Fibroblast of skin of left quadriceps (primary cell): ENCODE results near the gene KRTAP5-4.
"Not testable (repeated sequence)": the region's sequence is repeated elsewhere in the genome, so short reads cannot be mapped to it uniquely, and the experiment has no call there.

ENCODE experiments used
- DNase-seq, 2 experiments: peaks; one replicate each; pipeline ENCODE4 v3.0.0-alpha.2; 2013; ENCODE audit warnings: low read depth in 2 of 2

The KRTAP5-4 gene

GRCh38 chr11:1637628-1638027 is 15.7 kb upstream of the KRTAP5-4 start:
- no peak for DNase-seq

GRCh38 chr11:1636291-1636950 is 14.5 kb upstream of the KRTAP5-4 start:
- no peak for DNase-seq

GRCh38 chr11:1633864-1634263 is 11.9 kb upstream of the KRTAP5-4 start:
- no peak for DNase-seq

GRCh38 chr11:1632053-1632714 is 10.2 kb upstream of the KRTAP5-4 start:
- no peak for DNase-seq

- DNase-seq, result no peak
Measured at GRCh38 chr11:1631066-1631568, 9.2 kb upstream of the KRTAP5-4 start.

- no peak for DNase-seq
Measured at GRCh38 chr11:1630271-1630670, 8.3 kb upstream of the KRTAP5-4 start.

- no peak for DNase-seq
Measured at GRCh38 chr11:1629326-1630185, 7.6 kb upstream of the KRTAP5-4 start, which contains the start of gene KRTAP5-5. TSS of gene KRTAP5-5 (plus strand) at chr11:1629775. CDS start at chr11:1629841, 66 bp downstream.

- no peak for DNase-seq
Measured at GRCh38 chr11:1628506-1629325, 6.8 kb upstream of the KRTAP5-4 start.

GRCh38 chr11:1625541-1625940 is 3.6 kb upstream of the KRTAP5-4 start:
- DNase-seq, result no peak

GRCh38 chr11:1624621-1625020 is 2.7 kb upstream of the KRTAP5-4 start:
- no peak for DNase-seq

- no peak for DNase-seq
Measured at GRCh38 chr11:1623716-1624115, 1.8 kb upstream of the KRTAP5-4 start.

GRCh38 chr11:1619449-1619848 is 2.5 kb downstream of the KRTAP5-4 start:
- DNase-seq, result no peak

GRCh38 chr11:1618231-1618630 is 3.7 kb downstream of the KRTAP5-4 start:
- DNase-seq, result peak in 1 of 2 experiments; percentile 4

- no peak for DNase-seq
Measured at GRCh38 chr11:1608363-1608762, 13.6 kb downstream of the KRTAP5-4 start, which contains the start of gene KRTAP5-3. TSS of gene KRTAP5-3 (minus strand) at chr11:1608463. CDS start at chr11:1608385, 78 bp downstream.

GRCh38 chr11:1607901-1608300 is 14.0 kb downstream of the KRTAP5-4 start:
- not testable (repeated sequence) for DNase-seq

GRCh38 chr11:1607156-1607845 is 14.6 kb downstream of the KRTAP5-4 start:
- DNase-seq, result not testable (repeated sequence)

GRCh38 chr11:1605923-1606322 is 16.0 kb downstream of the KRTAP5-4 start:
- DNase-seq, result not testable (repeated sequence)

GRCh38 chr11:1604711-1605110 is 17.2 kb downstream of the KRTAP5-4 start:
- DNase-seq, result no peak

- DNase-seq, result no peak
Measured at GRCh38 chr11:1604181-1604580, 17.8 kb downstream of the KRTAP5-4 start.

- DNase-seq, result no peak
Measured at GRCh38 chr11:1603629-1604028, 18.3 kb downstream of the KRTAP5-4 start.

- DNase-seq, result not testable (repeated sequence)
Measured at GRCh38 chr11:1601663-1602062, 20.3 kb downstream of the KRTAP5-4 start.
